NCI-H1694 (cell line): ENCODE data around the gene NOP58.
A peak's percentile ranks its signal among the peaks of the same experiment; 100 is the strongest.
"Not testable (repeated sequence)": the region's sequence is repeated elsewhere in the genome, so short reads cannot be mapped to it uniquely, and the experiment has no call there.

Experiments
- DNase-seq: peaks from one replicate; lab custom pipeline; 2025; lab: John Stamatoyannopoulos, UW

NOP58 gene, protein sequence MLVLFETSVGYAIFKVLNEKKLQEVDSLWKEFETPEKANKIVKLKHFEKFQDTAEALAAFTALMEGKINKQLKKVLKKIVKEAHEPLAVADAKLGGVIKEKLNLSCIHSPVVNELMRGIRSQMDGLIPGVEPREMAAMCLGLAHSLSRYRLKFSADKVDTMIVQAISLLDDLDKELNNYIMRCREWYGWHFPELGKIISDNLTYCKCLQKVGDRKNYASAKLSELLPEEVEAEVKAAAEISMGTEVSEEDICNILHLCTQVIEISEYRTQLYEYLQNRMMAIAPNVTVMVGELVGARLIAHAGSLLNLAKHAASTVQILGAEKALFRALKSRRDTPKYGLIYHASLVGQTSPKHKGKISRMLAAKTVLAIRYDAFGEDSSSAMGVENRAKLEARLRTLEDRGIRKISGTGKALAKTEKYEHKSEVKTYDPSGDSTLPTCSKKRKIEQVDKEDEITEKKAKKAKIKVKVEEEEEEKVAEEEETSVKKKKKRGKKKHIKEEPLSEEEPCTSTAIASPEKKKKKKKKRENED

GRCh38 chr2:202265467-202266277 lies at the start of gene NOP58:
Gene NOP58 (plus strand): TSS chr2:202265763. CDS start chr2:202265942, 179 bp downstream.
- DNase-seq, result peak; percentile 97

DNA sequence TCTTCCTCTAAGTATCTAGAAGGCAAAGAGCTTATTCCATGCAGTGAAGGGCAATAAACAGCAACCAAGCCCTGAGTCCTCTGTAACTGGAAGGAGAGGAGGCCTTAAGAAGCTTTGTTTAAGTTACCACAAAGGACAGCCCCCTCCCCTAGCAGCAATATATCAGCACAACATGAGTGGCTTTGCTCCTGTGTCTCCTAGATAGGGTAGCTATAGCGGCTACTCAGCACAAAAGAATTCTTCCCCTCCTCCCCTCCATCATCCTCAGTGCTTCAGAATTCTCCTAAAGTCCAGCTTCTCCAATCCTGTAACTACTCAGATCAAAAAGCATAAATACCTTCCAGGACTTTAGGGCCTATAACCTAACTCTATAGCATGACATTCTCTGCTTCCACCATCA lies 43.7 kb upstream of the NOP58 start:
- DNase-seq, result no peak

- no peak for DNase-seq
These were observed 27.8 kb upstream of the NOP58 start for GRCh38 chr2:202237787-202238233.

- DNase-seq, result peak; percentile 92
These were observed 27.0 kb upstream of the NOP58 start, which contains the start of gene SUMO1 for GRCh38 chr2:202238234-202239197. Gene SUMO1 (minus strand): TSS chr2:202238597. CDS start chr2:202238451, 146 bp downstream.

DNA sequence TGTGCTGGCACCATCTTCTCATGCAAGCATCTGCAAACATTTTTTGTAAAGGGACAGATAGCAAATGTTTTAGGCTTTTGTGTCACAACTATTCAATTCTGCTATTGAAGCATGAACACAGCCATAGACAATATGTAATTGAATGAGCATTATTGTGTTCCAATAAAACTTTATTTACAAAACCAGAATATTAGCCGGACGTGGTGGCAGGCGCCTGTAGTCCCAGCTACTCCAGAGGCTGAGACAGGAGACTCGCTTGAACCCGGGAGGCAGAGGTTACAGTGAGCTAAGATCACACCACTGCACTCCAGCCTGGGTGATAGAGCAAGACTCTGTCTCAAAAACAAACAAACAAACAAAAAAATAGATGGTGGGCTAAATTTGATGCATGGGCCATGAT lies 17.9 kb upstream of the NOP58 start:
- DNase-seq, result not testable (repeated sequence)

- no peak for DNase-seq
These were observed 15.9 kb upstream of the NOP58 start for GRCh38 chr2:202249521-202250253.

- DNase-seq, result no peak
These were observed 14.1 kb upstream of the NOP58 start for GRCh38 chr2:202251494-202251893.

DNA sequence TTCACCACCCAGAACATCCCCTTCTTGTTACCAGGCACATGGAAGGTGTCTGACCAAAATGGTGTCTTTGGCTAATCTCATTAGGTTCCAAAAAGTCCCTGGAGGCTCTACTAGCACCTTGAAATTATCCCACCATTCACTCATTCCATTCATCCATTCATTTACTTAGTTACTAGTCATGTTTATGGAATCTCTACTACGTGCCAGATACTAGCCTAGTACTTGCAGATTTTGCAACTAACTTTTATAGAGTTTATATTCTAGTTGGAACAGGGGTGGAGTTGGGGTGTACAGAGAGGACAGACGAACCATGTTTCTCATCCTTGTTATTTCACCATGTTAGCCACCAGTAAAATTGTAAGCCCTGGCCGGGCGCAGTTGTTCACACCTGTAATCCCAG lies 4.0 kb upstream of the NOP58 start:
- no peak for DNase-seq

- no peak for DNase-seq
These were observed 1.9 kb downstream of the NOP58 start for GRCh38 chr2:202267495-202267894.

GRCh38 chr2:202269585-202269984 lies 4.0 kb downstream of the NOP58 start:
- no peak for DNase-seq

DNA sequence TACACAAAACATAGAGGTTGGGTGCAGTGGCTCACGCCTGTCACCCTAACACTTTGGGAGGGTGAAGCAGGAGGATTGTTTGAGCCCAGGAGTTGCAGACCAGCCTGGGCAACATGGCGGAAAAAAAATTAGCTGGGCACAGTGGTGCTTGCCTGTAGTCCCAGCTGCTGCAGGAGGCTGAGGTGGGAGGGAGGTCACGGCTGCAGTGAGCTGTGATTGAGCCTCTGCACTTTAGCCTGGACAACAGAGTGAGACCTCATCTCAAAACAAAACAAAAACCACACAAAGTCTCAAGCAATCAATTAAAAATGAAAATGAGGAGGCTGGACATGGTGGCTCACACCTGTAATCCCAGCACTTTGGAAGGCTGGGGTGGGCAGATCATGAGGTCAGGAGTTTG lies 4.9 kb downstream of the NOP58 start:
- DNase-seq, result no peak

DNA sequence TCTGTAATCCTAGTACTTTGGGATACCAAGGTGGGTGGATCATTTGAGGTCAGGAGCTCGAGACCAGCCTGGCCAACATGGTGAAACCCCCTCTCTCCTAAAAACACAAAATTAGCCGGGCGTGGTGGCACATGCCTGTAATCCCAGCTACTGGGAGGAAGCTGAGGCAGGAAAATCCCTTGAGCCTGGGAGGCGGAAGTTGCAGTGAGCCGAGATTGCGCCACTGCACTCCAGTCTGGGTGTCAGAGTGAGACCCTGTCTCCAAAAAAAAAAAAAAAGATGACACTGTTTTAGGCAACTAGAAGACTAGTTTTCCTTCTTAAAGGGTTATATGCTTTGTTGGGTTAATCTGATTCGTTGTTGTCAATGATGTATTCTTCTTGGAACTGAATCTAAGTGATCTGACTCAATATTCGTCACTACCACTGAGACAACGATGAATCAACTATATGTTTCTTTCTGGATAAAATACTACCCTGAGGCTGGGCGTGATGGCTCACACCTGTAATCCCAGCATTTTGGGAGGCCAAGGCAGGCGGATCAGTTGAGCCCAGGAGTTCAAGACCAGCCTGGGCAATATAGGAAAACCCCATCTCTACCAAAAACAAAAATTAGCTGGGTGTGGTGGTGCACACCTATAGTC lies 10.6 kb downstream of the NOP58 start:
- DNase-seq, result not testable (repeated sequence)

- DNase-seq, result no peak
These were observed 12.6 kb downstream of the NOP58 start for GRCh38 chr2:202278036-202278760.

DNA sequence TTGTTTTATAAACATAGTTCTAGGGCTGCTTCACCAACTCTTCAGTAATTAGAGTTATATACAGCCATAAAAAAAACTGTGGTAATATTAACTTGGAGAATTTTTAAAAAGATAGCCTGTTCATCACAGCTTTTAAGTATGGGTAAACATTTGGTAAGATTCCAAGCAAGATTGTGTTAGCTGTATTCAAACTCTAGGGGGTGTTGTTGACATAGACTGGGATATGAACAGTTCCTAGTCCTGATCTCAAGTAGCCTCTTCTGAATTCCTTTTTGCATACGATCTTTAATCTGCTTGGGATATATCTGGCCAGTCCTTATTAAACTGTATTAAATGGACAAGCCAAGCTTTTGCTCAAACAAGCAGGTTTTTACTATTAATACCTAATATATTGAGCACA lies 13.4 kb downstream of the NOP58 start:
- peak; percentile 37 for DNase-seq

- DNase-seq, result no peak
These were observed 21.0 kb downstream of the NOP58 start for GRCh38 chr2:202286595-202286994.

DNA sequence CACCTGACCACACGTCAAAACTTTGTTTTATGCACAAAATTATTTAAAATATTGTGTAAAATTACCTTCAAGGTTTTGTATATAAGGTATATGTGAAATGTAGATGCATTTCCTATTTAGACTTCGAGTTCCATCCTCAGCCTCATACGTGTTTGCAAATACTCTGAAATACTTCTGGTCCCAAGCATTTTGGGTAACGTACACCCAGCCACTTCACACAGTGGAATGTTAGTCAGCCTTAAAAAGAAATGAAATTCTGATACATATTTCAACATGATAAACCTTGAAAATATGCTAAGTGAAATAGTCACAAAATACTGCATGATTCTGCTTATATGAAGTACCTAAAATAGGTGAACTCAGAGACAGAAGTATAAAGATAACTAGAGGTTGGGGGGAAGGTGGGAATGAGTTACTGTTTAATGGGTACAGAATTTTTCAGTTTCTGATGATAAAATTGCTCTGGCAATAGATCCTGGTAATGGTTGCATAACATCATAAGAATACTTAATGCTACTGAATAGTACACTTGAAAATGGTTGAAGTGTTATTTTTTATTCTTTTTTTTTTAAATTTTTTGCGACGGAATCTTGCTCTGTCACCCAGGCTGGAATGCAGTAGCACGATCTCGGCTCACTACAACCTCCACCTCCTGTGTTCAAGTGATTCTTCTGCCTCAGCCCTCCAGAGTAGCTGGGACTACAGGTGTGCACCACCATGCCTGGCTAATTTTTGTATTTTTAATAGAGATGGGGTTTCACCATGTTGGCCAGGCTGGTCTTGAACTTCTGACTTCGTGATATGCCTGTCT lies 24.0 kb downstream of the NOP58 start:
- no peak for DNase-seq

DNA sequence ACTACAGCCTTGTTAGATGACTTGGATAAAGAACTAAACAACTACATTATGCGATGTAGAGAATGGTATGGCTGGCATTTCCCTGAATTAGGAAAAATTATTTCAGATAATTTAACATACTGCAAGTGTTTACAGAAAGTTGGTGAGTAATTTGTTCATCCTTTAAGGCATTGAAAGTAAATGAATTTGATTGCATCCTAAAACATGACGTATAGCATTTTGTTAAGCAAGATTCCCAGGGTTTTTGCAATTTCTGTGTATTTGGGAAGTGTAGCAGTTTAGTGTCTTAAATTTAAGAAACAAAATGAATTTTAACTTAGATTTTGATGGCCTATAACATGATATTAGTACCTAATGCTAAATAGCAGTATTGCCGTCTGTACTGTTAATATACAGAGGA lies 24.8 kb downstream of the NOP58 start:
- no peak for DNase-seq

DNA sequence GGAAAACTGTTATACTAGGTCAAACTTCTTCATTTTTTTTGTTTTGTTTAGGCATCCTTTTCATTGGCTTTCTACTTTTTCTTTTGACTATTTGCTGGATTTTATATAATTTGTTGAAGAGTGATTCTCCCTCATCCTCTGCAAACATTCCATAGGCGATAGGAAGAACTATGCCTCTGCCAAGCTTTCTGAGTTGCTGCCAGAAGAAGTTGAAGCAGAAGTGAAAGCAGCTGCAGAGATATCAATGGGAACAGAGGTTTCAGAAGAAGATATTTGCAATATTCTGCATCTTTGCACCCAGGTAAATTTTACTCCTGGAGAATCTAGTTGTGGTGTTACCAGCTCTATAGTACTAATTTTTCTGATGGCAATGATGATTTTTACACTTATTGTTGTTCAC lies 25.4 kb downstream of the NOP58 start:
- no peak for DNase-seq

GRCh38 chr2:202299712-202300111 lies 34.1 kb downstream of the NOP58 start:
- DNase-seq, result no peak
